ENCODE measurements around the gene VSTM5.

VSTM5 gene

GRCh38 chr11:93821617-93822016, 28.8 kb downstream of the VSTM5 start:
- H3K27me3 ChIP-seq (ENCODE audit: control insufficient read depth, insufficient read depth, low read length): no peaks in the 10 kb centered on the region
- H3K36me3 ChIP-seq (ENCODE audit: control insufficient read depth, insufficient read depth, low read length): no peaks in the 10 kb centered on the region
- no peak overlapping the region for H3K27ac ChIP-seq (ENCODE audit: low read length)
- WGBS (ENCODE audit: insufficient coverage, insufficient read length): no CpG with 5 or more reads among the region's 2 CpGs
- no peak overlapping the region for H3K4me3 ChIP-seq (ENCODE audit: low read length)
- peaks cover 5% of the 10 kb centered on the region; the same call in 1 of the 2 replicates for H3K4me1 ChIP-seq (ENCODE audit: control insufficient read depth, insufficient read depth, low read length)
- H3K9me3 ChIP-seq (ENCODE audit: control insufficient read depth, insufficient read depth, low read length): no peaks in the 10 kb centered on the region
- DNase-seq (ENCODE audit: low read depth, low spot score): no peak

GRCh38 chr11:93820847-93821246, 29.6 kb downstream of the VSTM5 start:
- Histone ChIP-seq H3K27me3 (ENCODE audit: control insufficient read depth, insufficient read depth, low read length) (no peaks in the 10 kb centered on the region), H3K4me3 (ENCODE audit: low read length) (no peak overlapping the region), H3K27ac (ENCODE audit: low read length) (no peak overlapping the region), H3K36me3 (ENCODE audit: control insufficient read depth, insufficient read depth, low read length) (no peaks in the 10 kb centered on the region), H3K4me1 (ENCODE audit: control insufficient read depth, insufficient read depth, low read length) (peaks cover 5% of the 10 kb centered on the region; the same call in 1 of the 2 replicates), H3K9me3 (ENCODE audit: control insufficient read depth, insufficient read depth, low read length) (no peaks in the 10 kb centered on the region)
- no peak for DNase-seq (ENCODE audit: low read depth, low spot score)
- no CpG with 5 or more reads among the region's 14 CpGs for WGBS (ENCODE audit: insufficient coverage, insufficient read length)

- no peak for DNase-seq (ENCODE audit: low read depth, low spot score)
- no peaks in the 10 kb centered on the region for H3K36me3 ChIP-seq (ENCODE audit: control insufficient read depth, insufficient read depth, low read length)
- H3K27ac ChIP-seq (ENCODE audit: low read length): no peak overlapping the region
- H3K4me3 ChIP-seq (ENCODE audit: low read length): no peak overlapping the region
- no CpG with 5 or more reads among the region's 8 CpGs for WGBS (ENCODE audit: insufficient coverage, insufficient read length)
- no peaks in the 10 kb centered on the region for H3K9me3 ChIP-seq (ENCODE audit: control insufficient read depth, insufficient read depth, low read length)
- no peaks in the 10 kb centered on the region for H3K27me3 ChIP-seq (ENCODE audit: control insufficient read depth, insufficient read depth, low read length)
- peaks cover 5% of the 10 kb centered on the region; the same call in 1 of the 2 replicates for H3K4me1 ChIP-seq (ENCODE audit: control insufficient read depth, insufficient read depth, low read length)
These were observed 30.3 kb downstream of the VSTM5 start for GRCh38 chr11:93819966-93820695.

GRCh38 chr11:93817426-93818348, 32.7 kb downstream of the VSTM5 start:
- whole genome bisulfite sequencing (ENCODE audit: insufficient coverage, insufficient read length): no CpG with 5 or more reads among the region's 4 CpGs
- no peaks in the 10 kb centered on the region for H3K9me3 ChIP-seq (ENCODE audit: control insufficient read depth, insufficient read depth, low read length)
- no peaks in the 10 kb centered on the region for H3K27me3 ChIP-seq (ENCODE audit: control insufficient read depth, insufficient read depth, low read length)
- DNase-seq (ENCODE audit: low read depth, low spot score): no peak
- H3K4me3 ChIP-seq (ENCODE audit: low read length): no peak overlapping the region
- H3K4me1 ChIP-seq (ENCODE audit: control insufficient read depth, insufficient read depth, low read length): peaks cover 5% of the 10 kb centered on the region; the same call in 1 of the 2 replicates
- peaks cover 2% of the 10 kb centered on the region; the same call in 1 of the 2 replicates for H3K36me3 ChIP-seq (ENCODE audit: control insufficient read depth, insufficient read depth, low read length)
- H3K27ac ChIP-seq (ENCODE audit: low read length): no peak overlapping the region

GRCh38 chr11:93814966-93815633, 35.3 kb downstream of the VSTM5 start:
- Histone ChIP-seq H3K36me3 (ENCODE audit: control insufficient read depth, insufficient read depth, low read length) (peaks cover 8% of the 10 kb centered on the region; the same call in 1 of the 2 replicates), H3K4me3 (ENCODE audit: low read length) (no peak overlapping the region), H3K9me3 (ENCODE audit: control insufficient read depth, insufficient read depth, low read length) (no peaks in the 10 kb centered on the region), H3K4me1 (ENCODE audit: control insufficient read depth, insufficient read depth, low read length) (peaks cover 2% of the 10 kb centered on the region; the same call in 1 of the 2 replicates), H3K27me3 (ENCODE audit: control insufficient read depth, insufficient read depth, low read length) (no peaks in the 10 kb centered on the region), H3K27ac (ENCODE audit: low read length) (no peak overlapping the region)
- no peak for DNase-seq (ENCODE audit: low read depth, low spot score)
- WGBS (ENCODE audit: insufficient coverage, insufficient read length): no CpG with 5 or more reads among the region's 6 CpGs

- no peak for DNase-seq (ENCODE audit: low read depth, low spot score)
- Histone ChIP-seq H3K27ac (ENCODE audit: low read length) (no peak overlapping the region), H3K9me3 (ENCODE audit: control insufficient read depth, insufficient read depth, low read length) (no peaks in the 10 kb centered on the region), H3K4me1 (ENCODE audit: control insufficient read depth, insufficient read depth, low read length) (no peaks in the 10 kb centered on the region), H3K36me3 (ENCODE audit: control insufficient read depth, insufficient read depth, low read length) (peaks cover 16% of the 10 kb centered on the region; the same call in 1 of the 2 replicates), H3K27me3 (ENCODE audit: control insufficient read depth, insufficient read depth, low read length) (no peaks in the 10 kb centered on the region), H3K4me3 (ENCODE audit: low read length) (no peak overlapping the region)
- WGBS (ENCODE audit: insufficient coverage, insufficient read length): no CpG with 5 or more reads among the region's 5 CpGs
These were observed 36.4 kb downstream of the VSTM5 start for GRCh38 chr11:93813974-93814373.

GRCh38 chr11:93807980-93808379, 42.4 kb downstream of the VSTM5 start:
- Histone ChIP-seq H3K9me3 (ENCODE audit: control insufficient read depth, insufficient read depth, low read length) (no peaks in the 10 kb centered on the region), H3K27me3 (ENCODE audit: control insufficient read depth, insufficient read depth, low read length) (no peaks in the 10 kb centered on the region), H3K4me3 (ENCODE audit: low read length) (no peak overlapping the region), H3K4me1 (ENCODE audit: control insufficient read depth, insufficient read depth, low read length) (no peaks in the 10 kb centered on the region), H3K36me3 (ENCODE audit: control insufficient read depth, insufficient read depth, low read length) (peaks cover 19% of the 10 kb centered on the region; the same call in 1 of the 2 replicates), H3K27ac (ENCODE audit: low read length) (no peak overlapping the region)
- WGBS (ENCODE audit: insufficient coverage, insufficient read length): no CpG with 5 or more reads among the region's 3 CpGs
- no peak for DNase-seq (ENCODE audit: low read depth, low spot score)

- Histone ChIP-seq H3K27ac (ENCODE audit: low read length) (no peak overlapping the region), H3K36me3 (ENCODE audit: control insufficient read depth, insufficient read depth, low read length) (peaks cover 16% of the 10 kb centered on the region; the same call in 1 of the 2 replicates), H3K9me3 (ENCODE audit: control insufficient read depth, insufficient read depth, low read length) (no peaks in the 10 kb centered on the region), H3K27me3 (ENCODE audit: control insufficient read depth, insufficient read depth, low read length) (no peaks in the 10 kb centered on the region), H3K4me1 (ENCODE audit: control insufficient read depth, insufficient read depth, low read length) (no peaks in the 10 kb centered on the region), H3K4me3 (ENCODE audit: low read length) (no peak overlapping the region)
- WGBS (ENCODE audit: insufficient coverage, insufficient read length): no CpG with 5 or more reads among the region's 2 CpGs
- DNase-seq (ENCODE audit: low read depth, low spot score): no peak
These were observed 45.5 kb downstream of the VSTM5 start for GRCh38 chr11:93804879-93805278.

GRCh38 chr11:93801366-93801765, 49.1 kb downstream of the VSTM5 start:
- WGBS (ENCODE audit: insufficient coverage, insufficient read length): no CpG with 5 or more reads among the region's 2 CpGs
- no peaks in the 10 kb centered on the region for H3K27me3 ChIP-seq (ENCODE audit: control insufficient read depth, insufficient read depth, low read length)
- peaks cover 16% of the 10 kb centered on the region; the same call in 1 of the 2 replicates for H3K36me3 ChIP-seq (ENCODE audit: control insufficient read depth, insufficient read depth, low read length)
- no peak overlapping the region for H3K27ac ChIP-seq (ENCODE audit: low read length)
- DNase-seq (ENCODE audit: low read depth, low spot score): no peak
- H3K4me3 ChIP-seq (ENCODE audit: low read length): no peak overlapping the region
- H3K4me1 ChIP-seq (ENCODE audit: control insufficient read depth, insufficient read depth, low read length): no peaks in the 10 kb centered on the region
- H3K9me3 ChIP-seq (ENCODE audit: control insufficient read depth, insufficient read depth, low read length): no peaks in the 10 kb centered on the region
